SK-N-SH treated with all-trans-retinoic acid at 6 μM for 48 hours (cell line): Measurements from ENCODE around the gene ADK.

Source experiments
- BACH2 ChIP-seq: fragments of 250-450 bp; sonication (Bioruptor Pico); IDR thresholded peaks from 2 replicates; pipeline ENCODE4 v1.9.0; 2021; ENCODE audit warnings: mild to moderate bottlenecking, borderline replicate concordance
- PATZ1 ChIP-seq: fragments of 250-450 bp; sonication (Bioruptor Pico); IDR thresholded peaks from 2 replicates; pipeline ENCODE4 v1.8.0; 2020; ENCODE audit warnings: mild to moderate bottlenecking, moderate library complexity, borderline replicate concordance
- SNAI2 ChIP-seq: fragments of 250-450 bp; sonication (Bioruptor Pico); IDR thresholded peaks from 2 replicates; pipeline ENCODE4 v1.5.0; 2020; ENCODE audit warnings: mild to moderate bottlenecking, moderate library complexity
- TF ChIP-seq, protein P1 (sequence below): fragments of 250-450 bp; sonication (Bioruptor Pico); IDR thresholded peaks from 2 replicates; pipeline ENCODE4 v1.5.1; 2021; ENCODE audit warnings: mild to moderate bottlenecking, moderate library complexity

GRCh38 chr10:74344306-74344705 lies 193.3 kb downstream of the ADK start:
- TF ChIP-seq, protein P1, sequence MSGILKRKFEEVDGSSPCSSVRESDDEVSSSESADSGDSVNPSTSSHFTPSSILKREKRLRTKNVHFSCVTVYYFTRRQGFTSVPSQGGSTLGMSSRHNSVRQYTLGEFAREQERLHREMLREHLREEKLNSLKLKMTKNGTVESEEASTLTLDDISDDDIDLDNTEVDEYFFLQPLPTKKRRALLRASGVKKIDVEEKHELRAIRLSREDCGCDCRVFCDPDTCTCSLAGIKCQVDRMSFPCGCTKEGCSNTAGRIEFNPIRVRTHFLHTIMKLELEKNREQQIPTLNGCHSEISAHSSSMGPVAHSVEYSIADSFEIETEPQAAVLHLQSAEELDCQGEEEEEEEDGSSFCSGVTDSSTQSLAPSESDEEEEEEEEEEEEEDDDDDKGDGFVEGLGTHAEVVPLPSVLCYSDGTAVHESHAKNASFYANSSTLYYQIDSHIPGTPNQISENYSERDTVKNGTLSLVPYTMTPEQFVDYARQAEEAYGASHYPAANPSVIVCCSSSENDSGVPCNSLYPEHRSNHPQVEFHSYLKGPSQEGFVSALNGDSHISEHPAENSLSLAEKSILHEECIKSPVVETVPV (CRISPR knock-in tag): no peak
- TF ChIP-seq PATZ1 (CRISPR knock-in tag): no peak
- no peak for TF ChIP-seq BACH2 (CRISPR knock-in tag)
- TF ChIP-seq SNAI2 (CRISPR knock-in tag): no peak
